Mesendoderm (in vitro differentiated cells): Measurements from ENCODE around the gene GLRA3.

Experiments used
- DNase-seq: peaks from one replicate; pipeline ENCODE4 v3.0.0; 2013
- H2AK5ac ChIP-seq: 2 replicates; pipeline ENCODE4 v1.6.1; 2013; ENCODE audit warnings: low read length, inconsistent platforms
- H2BK120ac ChIP-seq: 2 replicates; pipeline ENCODE4 v1.6.1; 2013; ENCODE audit warnings: low read depth, mild to moderate bottlenecking, low read length, moderate library complexity, mixed read lengths
- H2BK15ac ChIP-seq: replicated peaks from 2 replicates; pipeline ENCODE4 v1.6.1; 2013; ENCODE audit warnings: low read depth, mild to moderate bottlenecking, moderate library complexity
- H2BK5ac ChIP-seq: 2 replicates; pipeline ENCODE4 v1.6.1; 2013; ENCODE audit warnings: low read length, inconsistent platforms
- H3K18ac ChIP-seq: 2 replicates; pipeline ENCODE4 v1.6.1; 2013; ENCODE audit warnings: mild to moderate bottlenecking, low read length, mixed read lengths
- H3K23ac ChIP-seq: one replicate; pipeline ENCODE4 v1.6.1; 2013; ENCODE audit warnings: low read length
- H3K27ac ChIP-seq: 2 replicates; pipeline ENCODE4 v1.5.1; 2013; ENCODE audit warnings: low read depth, mild to moderate bottlenecking, inconsistent platforms, low read length, moderate library complexity
- H3K27me3 ChIP-seq: 2 replicates; pipeline ENCODE4 v1.6.1; 2013; ENCODE audit warnings: low read length, control low read depth, mild to moderate bottlenecking, inconsistent platforms; ENCODE audit not compliant: insufficient read depth, poor library complexity
- H3K36me3 ChIP-seq: 2 replicates; pipeline ENCODE4 v1.6.1; 2013; ENCODE audit warnings: low read length, inconsistent platforms; ENCODE audit not compliant: control insufficient read depth, insufficient read depth
- H3K4ac ChIP-seq: one replicate; pipeline ENCODE4 v1.6.1; 2013; ENCODE audit warnings: low read depth, mild to moderate bottlenecking, low read length, moderate library complexity
- H3K4me1 ChIP-seq: 2 replicates; pipeline ENCODE4 v1.6.1; 2013; ENCODE audit warnings: low read depth, low read length, inconsistent platforms; ENCODE audit not compliant: control insufficient read depth
- H3K4me2 ChIP-seq: 2 replicates; pipeline ENCODE4 v1.6.1; 2013; ENCODE audit warnings: low read length
- H3K4me3 ChIP-seq: 2 replicates; pipeline ENCODE4 v1.5.1; 2013; ENCODE audit warnings: mild to moderate bottlenecking, low read length
- H3K56ac ChIP-seq: one replicate; pipeline ENCODE4 v1.6.1; 2013; ENCODE audit warnings: low read length
- H3K79me1 ChIP-seq: 2 replicates; pipeline ENCODE4 v1.6.1; 2013; ENCODE audit warnings: low read length, inconsistent platforms
- H3K79me2 ChIP-seq: 2 replicates; pipeline ENCODE4 v1.6.1; 2013; ENCODE audit warnings: mild to moderate bottlenecking, low read length; ENCODE audit not compliant: control insufficient read depth, insufficient read depth
- H3K9ac ChIP-seq: 2 replicates; pipeline ENCODE4 v1.6.1; 2013; ENCODE audit warnings: low read length, inconsistent platforms
- H4K5ac ChIP-seq: one replicate; pipeline ENCODE4 v1.6.1; 2013; ENCODE audit warnings: low read length
- H4K8ac ChIP-seq: one replicate; pipeline ENCODE4 v1.6.1; 2013; ENCODE audit warnings: low read depth, mild to moderate bottlenecking, control low read depth, low read length, moderate library complexity
- WGBS: extraction: QIAGEN DNeasy Blood & Tissue Kit; methylation state at CpG from one replicate; pipeline ENCODE4 v1.1.7; 2013; ENCODE audit warnings: low lambda C conversion rate, missing lambda C conversion rate; ENCODE audit not compliant: insufficient coverage; ENCODE audit errors: extremely low coverage; 5-methylcytosine and 5-hydroxymethylcytosine counted together

GLRA3 gene

GRCh38 chr4:174709526-174709925 lies 119.5 kb downstream of the GLRA3 start:
- H3K56ac ChIP-seq, result no peak overlapping the region
- no peaks in the 10 kb centered on the region for H3K79me1 ChIP-seq
- H3K4me2 ChIP-seq, result no peak overlapping the region
- no peak overlapping the region for H4K5ac ChIP-seq
- H3K18ac ChIP-seq, result no peak overlapping the region
- no peak overlapping the region for H2BK15ac ChIP-seq
- no peak overlapping the region for H3K4me3 ChIP-seq
- no peak overlapping the region for H3K27ac ChIP-seq
- no peaks in the 10 kb centered on the region for H3K36me3 ChIP-seq
- H2BK5ac ChIP-seq, result no peak overlapping the region
- H4K8ac ChIP-seq, result no peak overlapping the region
- no peaks in the 10 kb centered on the region for H3K79me2 ChIP-seq
- H3K27me3 ChIP-seq, result no peaks in the 10 kb centered on the region
- no peak overlapping the region for H2AK5ac ChIP-seq
- H3K9ac ChIP-seq, result no peak overlapping the region
- no peak overlapping the region for H3K4ac ChIP-seq
- WGBS, result no CpG with 5 or more reads among the region's 3 CpGs
- H3K4me1 ChIP-seq, result no peaks in the 10 kb centered on the region
- no peak overlapping the region for H3K23ac ChIP-seq
- H2BK120ac ChIP-seq, result no peak overlapping the region
- no peak for DNase-seq

- Histone ChIP-seq H3K9ac (no peak overlapping the region), H3K4ac (no peak overlapping the region), H2BK5ac (no peak overlapping the region), H3K18ac (no peak overlapping the region), H3K79me2 (no peaks in the 10 kb centered on the region), H3K4me3 (no peak overlapping the region), H3K23ac (no peak overlapping the region), H3K36me3 (no peaks in the 10 kb centered on the region), H2AK5ac (no peak overlapping the region), H2BK120ac (no peak overlapping the region), H3K4me2 (no peak overlapping the region), H3K27me3 (no peaks in the 10 kb centered on the region), H4K5ac (no peak overlapping the region), H3K4me1 (no peaks in the 10 kb centered on the region), H2BK15ac (no peak overlapping the region), H3K56ac (no peak overlapping the region), H3K27ac (no peak overlapping the region), H3K79me1 (no peaks in the 10 kb centered on the region), H4K8ac (no peak overlapping the region)
- no peak for DNase-seq
- no CpG with 5 or more reads among the region's 3 CpGs for WGBS
Measured at GRCh38 chr4:174708381-174708780, 120.7 kb downstream of the GLRA3 start.

- WGBS, result no CpG with 5 or more reads among the region's 2 CpGs
Measured at GRCh38 chr4:174707902-174708301, 121.1 kb downstream of the GLRA3 start.

GRCh38 chr4:174707051-174707676 lies 121.9 kb downstream of the GLRA3 start:
- Histone ChIP-seq H2BK15ac (no peak overlapping the region), H3K36me3 (no peaks in the 10 kb centered on the region), H3K23ac (no peak overlapping the region), H3K27ac (no peak overlapping the region), H4K8ac (no peak overlapping the region), H3K4me2 (no peak overlapping the region), H2AK5ac (no peak overlapping the region), H3K4ac (no peak overlapping the region), H2BK5ac (no peak overlapping the region), H3K4me3 (no peak overlapping the region), H2BK120ac (no peak overlapping the region), H3K79me2 (no peaks in the 10 kb centered on the region), H3K4me1 (no peaks in the 10 kb centered on the region), H3K27me3 (no peaks in the 10 kb centered on the region), H3K79me1 (no peaks in the 10 kb centered on the region), H3K18ac (no peak overlapping the region), H3K56ac (no peak overlapping the region), H3K9ac (no peak overlapping the region), H4K5ac (no peak overlapping the region)
- DNase-seq, result no peak
- WGBS, result no CpG with 5 or more reads among the region's 4 CpGs

More at GRCh38 chr4:174707902-174708301, 121.1 kb downstream of the GLRA3 start:
- Histone ChIP-seq H2BK5ac (no peak overlapping the region), H3K79me2 (no peaks in the 10 kb centered on the region), H3K27me3 (no peaks in the 10 kb centered on the region), H3K4me3 (no peak overlapping the region), H4K8ac (no peak overlapping the region), H3K9ac (no peak overlapping the region), H3K4me2 (no peak overlapping the region), H3K4me1 (no peaks in the 10 kb centered on the region), H2BK15ac (no peak overlapping the region), H3K36me3 (no peaks in the 10 kb centered on the region), H4K5ac (no peak overlapping the region), H3K56ac (no peak overlapping the region), H2AK5ac (no peak overlapping the region), H3K23ac (no peak overlapping the region), H2BK120ac (no peak overlapping the region), H3K79me1 (no peaks in the 10 kb centered on the region), H3K4ac (no peak overlapping the region), H3K27ac (no peak overlapping the region), H3K18ac (no peak overlapping the region)
- no peak for DNase-seq

- Histone ChIP-seq H3K23ac (no peak overlapping the region), H3K4me3 (no peak overlapping the region), H3K27me3 (no peaks in the 10 kb centered on the region), H4K5ac (no peak overlapping the region), H3K56ac (no peak overlapping the region), H2BK5ac (no peak overlapping the region), H3K4me1 (no peaks in the 10 kb centered on the region), H3K36me3 (no peaks in the 10 kb centered on the region), H2BK15ac (no peak overlapping the region), H3K4ac (no peak overlapping the region), H2BK120ac (no peak overlapping the region), H3K27ac (no peak overlapping the region), H3K9ac (no peak overlapping the region), H4K8ac (no peak overlapping the region), H3K79me2 (no peaks in the 10 kb centered on the region), H3K18ac (peak overlapping the region; percentile 39), H3K79me1 (no peaks in the 10 kb centered on the region), H3K4me2 (no peak overlapping the region), H2AK5ac (no peak overlapping the region)
- WGBS, result no CpG with 5 or more reads among the region's 1 CpG
- peak; percentile 50 for DNase-seq
Measured at GRCh38 chr4:174702979-174703478, 126.0 kb downstream of the GLRA3 start.

GRCh38 chr4:174699654-174700053 lies 129.4 kb downstream of the GLRA3 start:
- H3K79me1 ChIP-seq, result no peaks in the 10 kb centered on the region
- no peak overlapping the region for H3K9ac ChIP-seq
- no peak overlapping the region for H2BK15ac ChIP-seq
- no peaks in the 10 kb centered on the region for H3K36me3 ChIP-seq
- no peak overlapping the region for H3K56ac ChIP-seq
- H3K27ac ChIP-seq, result no peak overlapping the region
- H3K27me3 ChIP-seq, result no peaks in the 10 kb centered on the region
- H2BK120ac ChIP-seq, result no peak overlapping the region
- no peak overlapping the region for H2BK5ac ChIP-seq
- no peak overlapping the region for H3K23ac ChIP-seq
- H3K4me1 ChIP-seq, result no peaks in the 10 kb centered on the region
- H3K4me2 ChIP-seq, result no peak overlapping the region
- DNase-seq, result no peak
- H3K4me3 ChIP-seq, result no peak overlapping the region
- no peak overlapping the region for H4K5ac ChIP-seq
- no peak overlapping the region for H4K8ac ChIP-seq
- no peaks in the 10 kb centered on the region for H3K79me2 ChIP-seq
- H3K18ac ChIP-seq, result no peak overlapping the region
- H2AK5ac ChIP-seq, result no peak overlapping the region
- H3K4ac ChIP-seq, result no peak overlapping the region
